ENCODE data around the gene NRG2.

NRG2 gene

DNA sequence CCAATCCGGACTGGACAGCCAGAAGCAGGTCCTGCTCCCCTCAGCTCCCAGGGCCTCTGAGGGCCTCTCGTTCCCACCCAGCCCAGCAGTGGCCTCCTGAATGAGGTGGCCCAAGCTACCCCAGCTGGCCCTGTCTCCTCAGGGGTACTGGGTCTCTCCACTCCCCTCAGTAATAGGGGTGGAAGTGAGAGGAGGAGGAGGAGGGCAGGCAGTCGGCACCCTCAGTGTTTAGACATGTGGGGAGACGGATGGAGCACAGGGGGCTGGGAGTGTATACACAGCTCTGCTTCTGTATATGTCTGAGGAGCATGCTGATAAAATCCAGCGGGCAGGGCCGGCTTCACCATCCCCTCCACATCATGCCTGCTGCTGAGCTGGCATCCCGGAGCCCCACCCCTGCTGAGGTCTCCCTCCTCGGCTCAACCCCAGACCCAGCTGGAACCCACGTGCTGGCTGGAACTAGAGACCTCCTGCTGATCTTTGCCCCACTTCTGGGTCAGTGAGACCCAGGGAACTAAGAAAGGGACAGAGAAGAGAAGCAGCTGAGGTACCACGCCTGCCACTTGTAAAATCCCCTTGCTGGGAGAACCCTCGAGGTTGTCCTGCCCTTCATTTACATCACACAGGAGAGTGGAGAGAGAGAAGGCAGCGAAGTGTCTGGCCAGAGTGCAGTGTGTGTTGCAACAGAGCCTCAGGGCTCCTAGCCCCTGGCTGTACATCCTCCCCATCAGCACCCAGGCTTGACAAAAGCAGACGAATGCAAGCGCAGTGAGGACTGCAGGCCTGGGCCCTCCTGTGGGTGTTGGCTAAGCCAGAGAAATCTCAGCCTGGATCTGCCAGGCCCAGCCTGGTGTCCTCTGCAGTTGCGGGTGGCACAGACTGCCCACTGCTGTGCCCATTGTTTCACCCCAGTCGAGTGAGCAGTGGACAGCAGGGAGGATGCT, 170.0 kb downstream of the NRG2 start:
- no peak for ATAC-seq

GRCh38 chr5:139872052-139872766, 170.9 kb downstream of the NRG2 start:
- ATAC-seq, result no peak

GRCh38 chr5:139871614-139872013, 171.5 kb downstream of the NRG2 start:
- no peak for ATAC-seq

DNA sequence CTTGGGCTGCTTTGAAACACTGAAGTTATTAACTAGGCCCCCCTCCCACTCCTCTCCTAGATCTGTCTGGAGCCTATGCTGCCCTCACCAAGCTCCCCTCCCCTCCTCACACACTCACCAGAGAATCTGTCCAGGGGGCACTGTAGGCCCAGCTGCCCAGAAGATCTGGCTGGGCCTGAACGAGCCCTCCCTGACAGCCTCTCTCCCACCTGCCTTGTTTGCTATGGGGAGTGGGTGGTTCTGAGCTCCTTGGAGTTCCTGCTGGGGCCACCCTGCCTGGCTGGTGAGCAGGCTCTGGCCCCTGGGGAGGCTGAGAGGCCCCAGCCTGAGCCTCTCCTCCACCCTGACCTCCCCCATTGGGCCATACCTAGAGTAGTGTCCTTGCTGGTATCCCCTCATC, 172.4 kb downstream of the NRG2 start:
- ATAC-seq, result no peak

- ATAC-seq, result no peak
Measured at GRCh38 chr5:139869042-139869790, 173.9 kb downstream of the NRG2 start.

GRCh38 chr5:139867581-139867980, 175.5 kb downstream of the NRG2 start:
- ATAC-seq, result no peak

GRCh38 chr5:139867109-139867508, 176.0 kb downstream of the NRG2 start:
- ATAC-seq, result no peak

DNA sequence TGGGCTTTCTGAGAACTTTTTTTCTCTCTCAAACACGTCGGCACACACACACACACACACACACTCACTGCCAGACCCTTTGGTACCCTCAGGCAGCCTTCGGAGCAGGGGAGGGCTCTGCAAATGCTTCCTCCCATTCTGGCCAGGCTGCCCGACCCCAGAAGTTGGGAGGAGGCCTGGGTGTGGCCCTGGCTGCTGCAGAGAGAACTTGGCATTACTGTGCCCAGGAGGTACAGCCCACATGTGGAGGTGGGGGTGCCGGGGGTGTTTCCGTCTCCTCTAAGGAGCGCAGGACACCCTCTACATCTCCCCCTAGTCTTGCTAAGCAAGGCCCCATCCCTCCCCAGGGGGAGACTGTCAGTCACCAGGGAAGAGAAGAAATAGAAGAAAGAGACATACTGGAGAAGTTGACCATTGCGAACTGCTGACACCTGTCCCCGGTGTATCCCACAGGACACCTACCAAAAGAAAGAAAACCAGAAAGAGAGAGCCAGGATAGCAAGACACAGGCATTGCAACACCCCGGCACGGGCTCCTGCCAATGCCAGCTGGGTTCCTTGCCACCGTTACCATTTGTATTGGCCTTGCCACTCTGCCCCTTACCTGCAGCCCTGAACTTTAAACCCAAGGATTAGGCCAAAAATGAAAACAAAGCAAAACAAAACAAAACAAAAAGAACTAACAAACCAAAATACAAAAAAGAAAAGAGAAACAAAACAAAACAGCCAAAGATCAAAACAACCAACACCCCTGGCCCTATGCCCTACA, 178.2 kb downstream of the NRG2 start:
- ATAC-seq, result no peak

DNA sequence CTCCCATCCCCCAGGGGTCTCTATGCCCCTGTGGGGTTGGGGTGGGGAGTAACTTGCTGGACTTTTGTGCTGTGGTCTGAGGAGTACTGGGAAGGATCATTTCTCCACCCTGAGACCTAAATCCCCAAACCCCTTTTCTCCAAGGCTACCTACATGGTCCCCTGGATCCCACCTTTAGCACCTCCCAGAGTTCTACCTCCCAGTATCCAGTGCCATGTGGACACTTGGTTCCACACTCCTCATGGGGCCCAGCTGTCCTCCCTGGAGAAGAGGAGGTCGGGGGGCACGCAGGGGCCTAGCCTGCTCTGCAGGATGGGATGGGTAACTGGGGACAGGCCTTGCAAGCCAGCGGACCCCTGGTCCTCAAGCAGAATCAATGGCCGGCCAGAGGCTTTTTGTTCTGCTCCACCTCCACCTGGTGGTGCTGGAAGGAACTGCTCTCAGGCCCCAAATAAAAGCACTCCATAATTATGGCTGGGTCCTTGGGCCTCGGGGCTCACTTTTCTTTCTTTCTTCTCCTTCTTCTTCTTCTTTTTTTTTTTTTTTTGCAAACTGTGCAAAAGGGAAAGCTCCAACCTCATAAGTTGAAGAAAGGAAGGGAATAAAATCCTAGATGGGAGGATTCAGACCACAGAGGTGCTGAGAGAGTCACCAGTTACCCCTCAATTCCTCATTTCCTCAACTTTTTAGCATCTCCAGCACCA, 179.1 kb downstream of the NRG2 start:
- ATAC-seq, result peak in 1 of 2 donors; percentile 49

DNA sequence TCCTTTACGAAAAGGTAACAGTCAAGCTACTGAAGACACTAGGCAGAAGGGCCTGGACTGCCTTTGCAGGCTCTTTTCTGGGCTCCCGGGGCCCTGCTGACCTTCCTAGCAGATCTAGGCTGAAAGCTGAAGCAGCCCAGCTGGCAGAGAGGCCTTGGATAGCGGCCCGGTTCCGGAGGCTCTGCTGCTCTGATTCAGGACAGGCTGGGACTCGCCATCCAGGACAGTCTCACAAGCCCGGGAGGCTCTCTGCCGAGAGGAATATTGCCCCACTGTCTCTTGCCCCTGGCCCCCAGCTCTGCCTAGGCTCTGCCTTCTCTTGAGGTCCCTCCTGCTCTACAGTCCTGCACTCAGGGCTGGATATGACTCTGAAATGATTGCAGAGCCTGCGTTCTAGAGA, 179.7 kb downstream of the NRG2 start:
- ATAC-seq, result no peak

GRCh38 chr5:139862803-139863202, 180.3 kb downstream of the NRG2 start:
- no peak for ATAC-seq

DNA sequence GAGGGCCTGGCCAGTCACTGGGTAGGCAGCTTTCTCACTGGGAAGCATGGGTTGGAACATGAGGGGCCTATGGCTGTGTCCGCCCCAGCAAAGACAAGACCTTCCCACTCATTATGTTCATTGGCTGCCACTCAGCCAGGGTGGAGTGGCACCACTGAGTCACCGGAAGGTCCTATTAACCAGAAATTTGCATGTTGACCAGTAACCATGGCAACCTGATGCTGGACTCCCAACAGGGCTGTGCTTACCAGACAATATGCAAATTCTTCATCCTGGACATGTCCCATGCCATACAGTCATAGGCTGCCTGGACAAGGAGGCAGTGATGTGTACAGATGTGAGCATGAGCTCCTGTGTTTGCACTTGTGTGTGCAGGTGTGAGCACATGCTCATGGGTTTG, 180.8 kb downstream of the NRG2 start:
- no peak for ATAC-seq

- ATAC-seq, result no peak
Measured at GRCh38 chr5:139861889-139862207, 181.3 kb downstream of the NRG2 start.

- ATAC-seq, result no peak
Measured at GRCh38 chr5:139861021-139861888, 181.8 kb downstream of the NRG2 start.

DNA sequence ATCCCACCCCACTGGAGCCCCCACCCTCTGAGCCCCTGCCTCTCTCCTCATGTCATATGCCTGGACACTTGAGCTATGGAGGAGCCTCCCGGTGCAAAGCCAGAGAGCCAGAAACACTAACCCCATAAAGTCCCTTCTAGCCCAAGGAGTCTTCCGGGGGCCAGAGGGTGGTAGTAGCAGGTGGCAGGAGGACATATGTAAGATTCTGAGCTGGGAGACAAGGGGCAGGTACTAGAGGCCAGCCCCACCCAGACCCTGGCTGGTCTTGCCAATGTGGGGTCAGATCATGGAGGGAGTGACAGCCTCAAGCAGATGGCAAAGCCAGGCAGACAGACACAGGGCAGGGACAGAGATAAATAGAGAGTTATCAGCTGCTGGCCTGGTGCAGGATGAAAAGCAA, 184.1 kb downstream of the NRG2 start:
- no peak for ATAC-seq

DNA sequence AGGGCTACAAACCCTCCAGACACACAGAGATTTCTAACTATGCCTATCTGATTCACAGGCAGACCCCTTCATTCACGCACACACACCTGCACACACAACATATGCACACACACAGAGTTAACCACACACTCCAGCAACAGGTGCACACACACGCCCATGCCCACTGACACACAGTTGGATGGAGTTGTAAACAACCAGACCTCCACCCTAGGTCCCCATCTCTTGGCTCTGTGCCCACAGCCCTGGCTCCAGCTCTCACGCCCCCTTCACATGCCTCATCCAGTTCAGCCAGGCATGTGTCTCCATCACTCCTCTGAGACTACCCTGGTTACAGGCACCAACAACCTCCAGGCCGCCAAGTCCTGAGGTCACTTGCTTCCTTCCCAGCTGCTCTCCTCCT, 186.4 kb downstream of the NRG2 start:
- ATAC-seq, result no peak

GRCh38 chr5:139855946-139856540, 187.1 kb downstream of the NRG2 start:
- no peak for ATAC-seq

GRCh38 chr5:139855451-139855850, 187.6 kb downstream of the NRG2 start:
- ATAC-seq, result no peak

- ATAC-seq, result no peak
Measured at GRCh38 chr5:139854953-139855352, 188.1 kb downstream of the NRG2 start.

- no peak for ATAC-seq
Measured at GRCh38 chr5:139854029-139854605, 189.0 kb downstream of the NRG2 start.
